Lung (tissue), 12 donors: ENCODE results near the gene ZNF436. TPM values are rescaled to one million over a fixed set of nuclear protein-coding genes. Genes with fewer than 3 reads are reported as not detected.
"Not testable (repeated sequence)": the region's sequence is repeated elsewhere in the genome, so short reads cannot be mapped to it uniquely, and the experiment has no call there.

Experiments
- ATAC-seq: fragments of 200-7000 bp; cut with Tn5 transposase; one replicate; pipeline ENCODE4 v1.9.1; 2020; ENCODE audit warnings: moderate number of reproducible peaks; ENCODE audit not compliant: insufficient read depth, low FRiP score
- DNase-seq, 3 donors: peaks; one replicate each; pipeline ENCODE4 v3.0.0-alpha.2; 2013 to 2017
- H3K27ac ChIP-seq, 2 donors: one replicate each; pipeline ENCODE4 v1.5.1; 2013; ENCODE audit warnings: mild to moderate bottlenecking in 2 of 2, moderate library complexity in 2 of 2, control low read depth in 1 of 2, inconsistent platforms in 1 of 2, low read depth in 1 of 2, low read length in 1 of 2
- H3K27me3 ChIP-seq, 3 donors: one replicate each; pipeline ENCODE4 v1.5.1; 2013; ENCODE audit warnings: low read length in 2 of 3; ENCODE audit not compliant: control insufficient read depth in 3 of 3, insufficient read depth in 3 of 3
- H3K36me3 ChIP-seq, 4 donors: one replicate each; pipeline ENCODE4 v1.5.1; 2013; ENCODE audit warnings: low read length in 4 of 4, mild to moderate bottlenecking in 1 of 4, moderate library complexity in 1 of 4; ENCODE audit not compliant: control insufficient read depth in 4 of 4, insufficient read depth in 4 of 4
- H3K4me1 ChIP-seq, 5 donors: one replicate each; pipeline ENCODE4 v1.5.1; 2013; ENCODE audit warnings: low read length in 5 of 5, mild to moderate bottlenecking in 2 of 5, moderate library complexity in 1 of 5; ENCODE audit not compliant: control insufficient read depth in 5 of 5, insufficient read depth in 5 of 5
- H3K4me3 ChIP-seq: one replicate; pipeline ENCODE4 v1.5.1; 2013; ENCODE audit warnings: mild to moderate bottlenecking, control low read depth, moderate library complexity
- H3K9ac ChIP-seq, 2 donors: one replicate each; pipeline ENCODE4 v1.5.1; 2013; ENCODE audit warnings: low read length in 2 of 2, control low read depth in 1 of 2; ENCODE audit not compliant: insufficient read depth in 1 of 2
- H3K9me3 ChIP-seq, 4 donors: one replicate each; pipeline ENCODE4 v1.5.1; 2013; ENCODE audit warnings: low read length in 3 of 4, mild to moderate bottlenecking in 1 of 4, moderate library complexity in 1 of 4; ENCODE audit not compliant: control insufficient read depth in 4 of 4, insufficient read depth in 3 of 4
- CTCF ChIP-seq: IDR thresholded peaks from 2 replicates; pipeline ENCODE4 v1.5.1; 2012; ENCODE audit warnings: mild to moderate bottlenecking; ENCODE audit errors: control extremely low read depth, extremely low read depth
- WGBS, 2 donors: extraction: QIAGEN DNeasy Blood & Tissue Kit; methylation state at CpG; one replicate each; pipeline ENCODE4 v1.1.7; 2013; 5-methylcytosine and 5-hydroxymethylcytosine counted together
- polyA plus RNA-seq, 2 donors: library from polyadenylated mRNA; stranded (reverse); fragments of 200-250 nt; gene quantifications; one replicate each; pipeline ENCODE4 v1.2.1, GENCODE V29; 2013
- total RNA-seq, 2 donors: library from RNA; depleted of rRNA in 1 of 2; stranded (reverse); fragments of >200 nt in 1 of 2; gene quantifications; one replicate each; pipeline ENCODE4 v1.2.1, GENCODE V29; 2014 to 2021
- donor health status: control.
- donor health status: control.
- donor health status: Bipolar disorder and iron deficiency.
- donor health status: healthy.
- donor health status: DM: yes; HTN: yes; CAD: no.

The ZNF436 gene
- total and polyA plus RNA-seq, 4 donors, result 2.1 to 30.9 (median 6.6) TPM

- DNase-seq (no peak), ATAC-seq (no peak)
- Histone ChIP-seq H3K9me3 (no peaks in the 10 kb centered on the region), H3K4me1 (peaks cover 0 to 11% (median 0%) of the 10 kb centered on the region in 5 donors), H3K9ac (no peak overlapping the region), H3K36me3 (peaks cover 0 to 5% (median under 1%) of the 10 kb centered on the region in 4 donors), H3K4me3 (no peak overlapping the region), H3K27ac (no peak overlapping the region), H3K27me3 (peaks cover 0 to 3% (median 0%) of the 10 kb centered on the region in 3 donors)
- TF ChIP-seq CTCF, result no peak
- WGBS, 2 donors, result 84 to 90% methylated on average over 5 of the region's 5 CpGs
Measured at GRCh38 chr1:23381233-23381885, 11.7 kb upstream of the ZNF436 start.

- Histone ChIP-seq H3K4me1 (peaks cover 0 to 11% (median 0%) of the 10 kb centered on the region in 5 donors), H3K9me3 (no peaks in the 10 kb centered on the region), H3K27me3 (peaks cover 0 to under 1% (median 0%) of the 10 kb centered on the region in 3 donors), H3K4me3 (no peak overlapping the region), H3K36me3 (peaks cover 0 to 5% (median under 1%) of the 10 kb centered on the region in 4 donors), H3K27ac (no peak overlapping the region), H3K9ac (no peak overlapping the region)
- DNase-seq (no peak), ATAC-seq (no peak)
- whole genome bisulfite sequencing, 2 donors, result 61 to 63% methylated on average over 5 of the region's 5 CpGs
- TF ChIP-seq CTCF, result no peak
Measured at GRCh38 chr1:23380719-23381118, 11.1 kb upstream of the ZNF436 start.

- H3K4me1 ChIP-seq, result peaks cover 0 to 11% (median 0%) of the 10 kb centered on the region in 5 donors
- H3K27me3 ChIP-seq, H3K36me3 ChIP-seq, H3K4me3 ChIP-seq, DNase-seq, H3K27ac ChIP-seq, ATAC-seq, H3K9ac ChIP-seq, H3K9me3 ChIP-seq: not testable (repeated sequence)
- WGBS, 2 donors, result 68 to 82% methylated on average over 4 of the region's 4 CpGs
Measured at GRCh38 chr1:23380236-23380635, 10.6 kb upstream of the ZNF436 start.

GRCh38 chr1:23376890-23377811 lies 7.5 kb upstream of the ZNF436 start:
- TF ChIP-seq CTCF, result no peak
- no peak for DNase-seq

GRCh38 chr1:23374079-23374735 lies 4.6 kb upstream of the ZNF436 start:
- not testable (repeated sequence) for H3K27me3 ChIP-seq, ATAC-seq, DNase-seq, H3K27ac ChIP-seq, H3K36me3 ChIP-seq, H3K9me3 ChIP-seq, H3K4me3 ChIP-seq, H3K9ac ChIP-seq
- 90 to 94% methylated on average over 12 of the region's 12 CpGs for WGBS, 2 donors
- peaks cover 12 to 24% (median 18%) of the 10 kb centered on the region in 5 donors for H3K4me1 ChIP-seq

More at GRCh38 chr1:23376890-23377811, 7.5 kb upstream of the ZNF436 start:
- Histone ChIP-seq H3K4me3 (no peak overlapping the region), H3K9ac (no peak overlapping the region), H3K9me3 (no peaks in the 10 kb centered on the region), H3K27ac (peak overlapping the region in 1 of 2 donors; percentile 57), H3K4me1 (peaks cover 0 to 8% (median 0%) of the 10 kb centered on the region in 5 donors), H3K36me3 (no peaks in the 10 kb centered on the region), H3K27me3 (no peaks in the 10 kb centered on the region)
- WGBS, 2 donors, result 74 to 81% methylated on average over 19 of the region's 19 CpGs
- ATAC-seq, result peak; percentile 45
